ENCODE results near the gene YPEL2. TPM values are rescaled to one million over a fixed set of nuclear protein-coding genes. Genes with fewer than 3 reads are reported as not detected.
"Not testable (repeated sequence)": the region's sequence is repeated elsewhere in the genome, so short reads cannot be mapped to it uniquely, and the experiment has no call there.

YPEL2 gene
- total RNA-seq, 1 experiment from 2014 or later = 0.98 TPM

- Histone ChIP-seq H3K27me3 (ENCODE audit: insufficient read depth, low read length) (no peaks in the 10 kb centered on the region; the same call in 1 of the 2 replicates), H2BK5ac (ENCODE audit: insufficient read length, low read length) (no peak overlapping the region), H3K56ac (ENCODE audit: insufficient read length, low read depth, low read length) (no peak overlapping the region), H3K23ac (ENCODE audit: insufficient read length, low read depth, low read length) (no peak overlapping the region), H2AK5ac (ENCODE audit: insufficient read length, low read length) (no peak overlapping the region), H4K8ac (replicated peaks; ENCODE audit: insufficient read length, low read depth, low read length) (no peak overlapping the region), H2BK20ac (ENCODE audit: low read depth, low read length, poor library complexity, severe bottlenecking) (no peak overlapping the region), H3K4me1 (ENCODE audit: insufficient read depth, low read length) (no peaks in the 10 kb centered on the region; the same call in 1 of the 2 replicates), H3K9me3 (ENCODE audit: control insufficient read depth, low read depth, low read length) (no peaks in the 10 kb centered on the region), H2AFZ (ENCODE audit: low read length) (no peak overlapping the region), H2BK120ac (ENCODE audit: low read depth, low read length, poor library complexity, severe bottlenecking) (no peak overlapping the region), H3K18ac (ENCODE audit: insufficient read length, low read depth, low read length) (no peak overlapping the region), H2BK12ac (ENCODE audit: insufficient read length, low read depth, low read length) (no peak overlapping the region), H3K4me2 (ENCODE audit: insufficient read depth, insufficient read length, low read length) (no peak overlapping the region), H3K14ac (ENCODE audit: insufficient read depth, low read length) (no peak overlapping the region), H3T11ph (ENCODE audit: low read length) (no peak overlapping the region), H3K79me1 (ENCODE audit: insufficient read depth, low read depth, low read length, poor library complexity, severe bottlenecking) (no peaks in the 10 kb centered on the region), H3K79me2 (ENCODE audit: insufficient read depth, low read length) (no peaks in the 10 kb centered on the region), H3K23me2 (ENCODE audit: insufficient read length, low read depth, low read length, poor library complexity, severe bottlenecking) (no peaks in the 10 kb centered on the region), H4K20me1 (ENCODE audit: control insufficient read depth, insufficient read depth, insufficient read length) (no peaks in the 10 kb centered on the region), H3K27ac (ENCODE audit: insufficient read length, low read depth, low read length) (no peak overlapping the region), H4K5ac (ENCODE audit: insufficient read length, low read depth, low read length) (no peak overlapping the region), H4K91ac (ENCODE audit: insufficient read length, low read depth, low read length) (no peak overlapping the region), H3K4ac (ENCODE audit: low read depth, low read length) (no peak overlapping the region), H2BK15ac (ENCODE audit: low read depth, low read length) (no peak overlapping the region), H3K9ac (ENCODE audit: extremely low read depth, insufficient read length, low read length) (no peak overlapping the region)
- no CpG with 5 or more reads among the region's 3 CpGs for WGBS (ENCODE audit: extremely low coverage, insufficient read length, low lambda C conversion rate)
- H3K4me1 Mint-ChIP-seq = peaks cover 14 to 18% of the 10 kb centered on the region in 2 experiments
- TF ChIP-seq CTCF (conservative IDR thresholded peaks at IDR 0.05) = no peak
- no peak for DNase-seq
- H3K27me3 Mint-ChIP-seq (ENCODE audit: low read depth) = peaks cover 38% of the 10 kb centered on the region
- no peaks in the 10 kb centered on the region for H3K9me3 Mint-ChIP-seq
- H3K27ac Mint-ChIP-seq = peak overlapping the region in 2 of 3 experiments; percentile 81 to 91; a peak in 2 of 7 replicates
- H3K4me3 Mint-ChIP-seq = peak overlapping the region in 1 of 2 experiments; percentile 11; a peak in 2 of 5 replicates
- peaks cover 0 to 2% (median 0%) of the 10 kb centered on the region in 3 experiments; a peak in 1 of 7 replicates for H3K36me3 Mint-ChIP-seq (ENCODE audit: insufficient read depth in 1 of 3, low read depth in 3 of 3)
Observed at GRCh38 chr17:59289981-59290301, 41.5 kb upstream of the YPEL2 start.

- peak overlapping the region; percentile 11 to 32; a peak in 4 of 5 replicates for H3K4me3 Mint-ChIP-seq
- H3K4ac ChIP-seq (ENCODE audit: low read depth, low read length); H2BK120ac ChIP-seq (ENCODE audit: low read depth, low read length, poor library complexity, severe bottlenecking); H2BK20ac ChIP-seq (ENCODE audit: low read depth, low read length, poor library complexity, severe bottlenecking); H4K91ac ChIP-seq (ENCODE audit: insufficient read length, low read depth, low read length); H3T11ph ChIP-seq (ENCODE audit: low read length); H3K14ac ChIP-seq (ENCODE audit: insufficient read depth, low read length); H3K56ac ChIP-seq (ENCODE audit: insufficient read length, low read depth, low read length); H2BK5ac ChIP-seq (ENCODE audit: insufficient read length, low read length); H3K36me3 Mint-ChIP-seq (ENCODE audit: insufficient read depth in 1 of 3, low read depth in 3 of 3); H2BK15ac ChIP-seq (ENCODE audit: low read depth, low read length); H3K27me3 ChIP-seq (ENCODE audit: insufficient read depth, low read length); H4K20me1 ChIP-seq (ENCODE audit: control insufficient read depth, insufficient read depth, insufficient read length); H3K9me3 ChIP-seq (ENCODE audit: control insufficient read depth, low read depth, low read length); H3K4me2 ChIP-seq (ENCODE audit: insufficient read depth, insufficient read length, low read length); H4K5ac ChIP-seq (ENCODE audit: insufficient read length, low read depth, low read length); H3K9me3 Mint-ChIP-seq; H2BK12ac ChIP-seq (ENCODE audit: insufficient read length, low read depth, low read length); H3K79me1 ChIP-seq (ENCODE audit: insufficient read depth, low read depth, low read length, poor library complexity, severe bottlenecking); H3K27ac ChIP-seq (ENCODE audit: insufficient read length, low read depth, low read length); H3K4me1 ChIP-seq (ENCODE audit: insufficient read depth, low read length); H2AK5ac ChIP-seq (ENCODE audit: insufficient read length, low read length); H3K23me2 ChIP-seq (ENCODE audit: insufficient read length, low read depth, low read length, poor library complexity, severe bottlenecking); H3K23ac ChIP-seq (ENCODE audit: insufficient read length, low read depth, low read length); H3K9ac ChIP-seq (ENCODE audit: extremely low read depth, insufficient read length, low read length); H2AFZ ChIP-seq (ENCODE audit: low read length); H3K79me2 ChIP-seq (ENCODE audit: insufficient read depth, low read length); H4K8ac ChIP-seq (replicated peaks; ENCODE audit: insufficient read length, low read depth, low read length): not testable (repeated sequence)
- peak; percentile 74 for DNase-seq
- peaks cover 38% of the 10 kb centered on the region for H3K27me3 Mint-ChIP-seq (ENCODE audit: low read depth)
- peak overlapping the region; percentile 49 to 91 (median 81); a peak in 5 of 7 replicates for H3K27ac Mint-ChIP-seq
- no CpG with 5 or more reads among the region's 12 CpGs for WGBS (ENCODE audit: extremely low coverage, insufficient read length, low lambda C conversion rate)
- peaks cover 14 to 18% of the 10 kb centered on the region in 2 experiments for H3K4me1 Mint-ChIP-seq
- peak overlapping the region; percentile 69 for H3K18ac ChIP-seq (ENCODE audit: insufficient read length, low read depth, low read length)
Observed at GRCh38 chr17:59290302-59290998, 41.0 kb upstream of the YPEL2 start.
